SK-N-SH (cell line): ENCODE measurements around the gene PACSIN2.

Experiments used
- CTCF ChIP-seq: fragments of 200-600 bp; sonication (generic); IDR thresholded peaks from 2 replicates; pipeline ENCODE4 v1.6.1; 2017; ENCODE audit warnings: antibody characterized with exemption, mild to moderate bottlenecking, moderate library complexity
- FOXM1 ChIP-seq: IDR thresholded peaks from 2 replicates; pipeline ENCODE4 v1.4.0; 2012; ENCODE audit warnings: low read depth, mild to moderate bottlenecking
- MAX ChIP-seq: IDR thresholded peaks from 2 replicates; pipeline ENCODE4 v1.4.0; 2012; ENCODE audit warnings: low read depth
- NRF1 ChIP-seq: IDR thresholded peaks from 2 replicates; pipeline ENCODE4 v1.6.1; 2012; ENCODE audit warnings: low read depth, mild to moderate bottlenecking, low read length
- PBX3 ChIP-seq: IDR thresholded peaks from 2 replicates; pipeline ENCODE4; 2012
- POLR2AphosphoS5 ChIP-seq: IDR thresholded peaks from 2 replicates; pipeline ENCODE4 v1.6.1; 2012; ENCODE audit warnings: low read depth, low read length
- RAD21 ChIP-seq: IDR thresholded peaks from 2 replicates; pipeline ENCODE4 v1.6.1; 2012; ENCODE audit warnings: mild to moderate bottlenecking, low read length
- TEAD4 ChIP-seq: IDR thresholded peaks from 2 replicates; pipeline ENCODE4 v1.4.0; 2012; ENCODE audit warnings: mild to moderate bottlenecking, borderline replicate concordance; ENCODE audit not compliant: insufficient read depth

- TF ChIP-seq CTCF (no peak), POLR2AphosphoS5 (no peak), MAX (no peak), TEAD4 (no peak), NRF1 (no peak), FOXM1 (no peak), PBX3 (no peak), RAD21 (no peak)
Observed at GRCh38 chr22:42948294-42948693, 66.7 kb downstream of the PACSIN2 start.
